Smooth muscle cell (in vitro differentiated cells): Measurements from ENCODE around the gene HAUS8. TPM values are rescaled to one million over a fixed set of nuclear protein-coding genes. Genes with fewer than 3 reads are reported as not detected.
"Not testable (repeated sequence)": the region's sequence is repeated elsewhere in the genome, so short reads cannot be mapped to it uniquely, and the experiment has no call there.

Experiments
- DNase-seq: peaks from one replicate; lab custom pipeline; 2025; ENCODE audit not compliant: unreplicated experiment; lab: John Stamatoyannopoulos, UW
- H2AFZ ChIP-seq: fragments of 200-600 bp; sonication (generic); 2 replicates; pipeline ENCODE4 v1.6.0; 2016; ENCODE audit warnings: antibody characterized with exemption, low read depth, mild to moderate bottlenecking
- H3F3A ChIP-seq: fragments of 200-600 bp; sonication (generic); 2 replicates; pipeline ENCODE4 v1.6.0; 2017; ENCODE audit warnings: antibody characterized with exemption, low read depth
- H3K27ac ChIP-seq: fragments of 200-600 bp; sonication (generic); 2 replicates; pipeline ENCODE4 v1.5.1; 2016; ENCODE audit warnings: low read depth, mild to moderate bottlenecking
- H3K27me3 ChIP-seq: fragments of 200-600 bp; sonication (generic); 2 replicates; pipeline ENCODE4 v1.6.1; 2016; ENCODE audit warnings: low read depth, mild to moderate bottlenecking
- H3K36me3 ChIP-seq: fragments of 200-600 bp; sonication (generic); 2 replicates; pipeline ENCODE4 v1.5.1; 2016; ENCODE audit warnings: low read depth
- H3K4me1 ChIP-seq: fragments of 200-600 bp; sonication (generic); 2 replicates; pipeline ENCODE4 v1.5.1; 2016; ENCODE audit warnings: low read depth
- H3K4me2 ChIP-seq: fragments of 200-600 bp; sonication (generic); 2 replicates; pipeline ENCODE4 v1.6.0; 2016; ENCODE audit warnings: mild to moderate bottlenecking
- H3K4me3 ChIP-seq: fragments of 200-600 bp; sonication (generic); 2 replicates; pipeline ENCODE4 v1.5.1; 2016; ENCODE audit warnings: mild to moderate bottlenecking
- H3K79me2 ChIP-seq: fragments of 200-600 bp; sonication (generic); 2 replicates; pipeline ENCODE4 v1.6.0; 2016; ENCODE audit warnings: low read depth, mild to moderate bottlenecking
- H3K9ac ChIP-seq: fragments of 200-600 bp; sonication (generic); 2 replicates; pipeline ENCODE4 v1.6.0; 2016; ENCODE audit warnings: low read depth
- H3K9me3 ChIP-seq: fragments of 200-600 bp; sonication (generic); replicated peaks from 2 replicates; pipeline ENCODE4 v1.5.1; 2016; ENCODE audit warnings: low read depth
- H4K20me1 ChIP-seq: fragments of 200-600 bp; sonication (generic); 2 replicates; pipeline ENCODE4 v1.6.0; 2016; ENCODE audit warnings: low read depth
- WGBS: methylation state at CpG from one replicate; pipeline ENCODE4 v1.1.7; 2016; ENCODE audit warnings: low lambda C conversion rate; 5-methylcytosine and 5-hydroxymethylcytosine counted together
- polyA plus RNA-seq: library from polyadenylated mRNA; unstranded; fragments of >200 nt; fragmentation: Nextera tagmentation; extraction: Ambion mirVana; gene quantifications from 2 replicates; pipeline ENCODE4 v1.2.1, GENCODE V29; 2016
- total RNA-seq: library from RNA; depleted of rRNA; stranded (reverse); fragments of >200 nt; gene quantifications from 2 replicates; pipeline ENCODE4 v1.2.3, GENCODE V29; 2014
- TF ChIP-seq, protein P1 (sequence below): fragments of 200-600 bp; sonication (generic); IDR thresholded peaks from 2 replicates; pipeline ENCODE4 v1.5.1; 2017; ENCODE audit warnings: borderline replicate concordance, mild to moderate bottlenecking, antibody characterized with exemption; ENCODE audit not compliant: insufficient read depth, poor library complexity, severe bottlenecking

Gene HAUS8
- total and polyA plus RNA-seq, 2 experiments from 2014 or later = 6.3 to 7.4 TPM

DNA sequence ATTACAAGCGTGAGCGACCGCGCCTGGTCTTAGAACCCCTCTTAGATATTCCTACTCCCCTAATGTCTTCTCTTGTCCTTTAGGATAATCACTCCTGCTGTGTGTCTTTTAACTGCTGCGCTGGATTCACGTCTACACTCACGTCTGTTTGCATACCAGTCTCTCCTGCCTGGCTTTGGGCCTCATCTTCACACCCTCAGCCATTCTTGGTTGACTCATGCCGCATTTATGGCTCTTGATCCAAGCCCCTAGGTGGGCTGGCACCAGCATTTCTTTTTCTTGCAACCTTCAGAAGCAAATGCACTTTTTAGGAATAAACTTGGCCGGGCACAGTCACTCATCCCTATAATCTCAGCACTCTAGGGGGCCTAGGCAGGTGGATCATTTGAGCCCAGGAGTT lies 23.1 kb upstream of the HAUS8 start:
- Histone ChIP-seq H3K79me2 (peaks cover 99% of the 10 kb centered on the region), H3K4me2 (peak overlapping the region; percentile 32), H4K20me1 (peaks cover 25% of the 10 kb centered on the region), H3K4me1 (peaks cover 4% of the 10 kb centered on the region), H3K27me3 (no peaks in the 10 kb centered on the region), H3K36me3 (peaks cover 10% of the 10 kb centered on the region), H3K9ac (peak overlapping the region; percentile 55), H3K9me3 (no peaks in the 10 kb centered on the region), H2AFZ (no peak overlapping the region), H3K4me3 (no peak overlapping the region), H3K27ac (peak overlapping the region; percentile 90), H3F3A (peaks cover 18% of the 10 kb centered on the region)
- TF ChIP-seq, protein P1, sequence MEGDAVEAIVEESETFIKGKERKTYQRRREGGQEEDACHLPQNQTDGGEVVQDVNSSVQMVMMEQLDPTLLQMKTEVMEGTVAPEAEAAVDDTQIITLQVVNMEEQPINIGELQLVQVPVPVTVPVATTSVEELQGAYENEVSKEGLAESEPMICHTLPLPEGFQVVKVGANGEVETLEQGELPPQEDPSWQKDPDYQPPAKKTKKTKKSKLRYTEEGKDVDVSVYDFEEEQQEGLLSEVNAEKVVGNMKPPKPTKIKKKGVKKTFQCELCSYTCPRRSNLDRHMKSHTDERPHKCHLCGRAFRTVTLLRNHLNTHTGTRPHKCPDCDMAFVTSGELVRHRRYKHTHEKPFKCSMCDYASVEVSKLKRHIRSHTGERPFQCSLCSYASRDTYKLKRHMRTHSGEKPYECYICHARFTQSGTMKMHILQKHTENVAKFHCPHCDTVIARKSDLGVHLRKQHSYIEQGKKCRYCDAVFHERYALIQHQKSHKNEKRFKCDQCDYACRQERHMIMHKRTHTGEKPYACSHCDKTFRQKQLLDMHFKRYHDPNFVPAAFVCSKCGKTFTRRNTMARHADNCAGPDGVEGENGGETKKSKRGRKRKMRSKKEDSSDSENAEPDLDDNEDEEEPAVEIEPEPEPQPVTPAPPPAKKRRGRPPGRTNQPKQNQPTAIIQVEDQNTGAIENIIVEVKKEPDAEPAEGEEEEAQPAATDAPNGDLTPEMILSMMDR = no peak
- 52% methylated on average over 9 of the region's 9 CpGs for WGBS
- DNase-seq = no peak

DNA sequence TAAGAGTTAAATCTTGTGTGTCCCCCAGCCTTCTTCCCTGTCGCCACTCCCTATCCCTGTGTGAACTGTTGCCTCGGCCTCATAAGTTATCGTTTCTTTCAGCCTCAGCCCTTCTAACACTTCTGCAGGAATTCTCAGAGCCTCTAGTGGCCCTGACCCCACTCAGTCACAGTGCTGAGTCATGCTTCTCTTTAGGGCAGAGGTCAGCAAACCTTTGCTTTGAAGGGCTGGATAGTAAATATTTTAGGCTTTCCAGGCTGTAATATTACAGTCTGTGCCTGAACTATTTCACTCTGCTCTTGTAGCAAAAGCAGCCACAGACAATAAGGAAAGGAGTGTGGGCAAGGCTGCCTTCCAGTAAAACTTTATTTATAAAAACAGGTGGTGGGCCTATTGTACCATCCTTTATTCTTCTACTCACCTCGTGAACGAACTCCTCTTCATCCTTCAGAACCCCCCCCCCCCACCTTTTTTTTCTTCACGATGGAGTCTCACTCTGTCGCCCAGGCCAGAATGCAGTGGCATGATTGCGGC lies 22.4 kb upstream of the HAUS8 start:
- Histone ChIP-seq H2AFZ (no peak overlapping the region), H4K20me1 (peaks cover 29% of the 10 kb centered on the region), H3K9me3 (no peaks in the 10 kb centered on the region), H3K79me2 (peaks cover 99% of the 10 kb centered on the region), H3F3A (peaks cover 18% of the 10 kb centered on the region), H3K9ac (peak overlapping the region; percentile 55), H3K27ac (peak overlapping the region; percentile 90), H3K4me1 (peaks cover 4% of the 10 kb centered on the region), H3K4me2 (peak overlapping the region; percentile 32), H3K4me3 (no peak overlapping the region), H3K36me3 (peaks cover 6% of the 10 kb centered on the region), H3K27me3 (no peaks in the 10 kb centered on the region)
- TF ChIP-seq, protein P1 = no peak
- no peak for DNase-seq
- 43% methylated on average over 8 of the region's 8 CpGs for WGBS

DNA sequence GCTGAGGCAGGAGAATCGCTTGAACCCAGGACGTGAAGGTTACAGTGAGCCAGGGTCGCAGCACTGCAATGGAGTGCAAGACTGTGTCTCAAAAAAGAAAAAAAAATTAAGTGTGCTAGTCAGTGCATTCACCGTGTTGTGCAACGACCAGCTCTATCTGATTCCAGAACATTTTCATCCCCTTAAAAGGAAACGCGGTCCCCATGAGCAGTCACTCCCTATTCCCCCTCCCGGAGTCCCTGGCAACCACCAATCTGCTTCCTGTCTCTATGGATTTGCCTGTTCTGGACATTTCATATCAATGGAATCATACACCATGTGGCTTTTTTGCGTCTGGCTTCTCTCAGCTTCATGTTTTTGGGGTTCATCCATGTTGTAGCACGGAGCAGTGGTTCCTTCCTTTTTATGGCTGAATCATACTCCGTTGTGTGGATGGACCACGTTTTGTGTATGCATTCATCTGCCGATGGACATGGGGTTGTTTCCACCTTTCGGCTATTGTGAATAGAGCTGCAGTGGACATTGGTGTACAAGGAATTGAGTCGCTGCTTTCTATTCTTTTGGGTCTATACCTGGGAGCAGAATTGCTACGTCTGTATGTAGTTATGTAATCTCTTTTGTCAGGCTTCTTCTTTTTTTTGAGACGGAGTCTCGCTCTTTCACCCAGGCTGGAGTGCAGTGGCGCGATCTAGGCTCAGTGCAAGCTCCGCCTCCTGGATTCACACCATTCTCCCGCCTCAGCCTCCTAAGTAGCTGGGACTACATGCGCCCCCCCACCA lies 20.1 kb upstream of the HAUS8 start:
- peaks cover 33% of the 10 kb centered on the region for H4K20me1 ChIP-seq
- DNase-seq = no peak
- peaks cover 18% of the 10 kb centered on the region for H3F3A ChIP-seq
- no peak overlapping the region for H3K4me3 ChIP-seq
- H3K36me3 ChIP-seq = no peaks in the 10 kb centered on the region
- 73% methylated on average over 23 of the region's 23 CpGs for WGBS
- peaks cover 99% of the 10 kb centered on the region for H3K79me2 ChIP-seq
- H3K9me3 ChIP-seq = no peaks in the 10 kb centered on the region
- H3K4me1 ChIP-seq = peaks cover 5% of the 10 kb centered on the region
- no peaks in the 10 kb centered on the region for H3K27me3 ChIP-seq
- no peak overlapping the region for H2AFZ ChIP-seq
- TF ChIP-seq, protein P1 = no peak
- peak overlapping the region; percentile 25 for H3K4me2 ChIP-seq
- H3K9ac ChIP-seq = no peak overlapping the region
- H3K27ac ChIP-seq = peak overlapping the region; percentile 70

DNA sequence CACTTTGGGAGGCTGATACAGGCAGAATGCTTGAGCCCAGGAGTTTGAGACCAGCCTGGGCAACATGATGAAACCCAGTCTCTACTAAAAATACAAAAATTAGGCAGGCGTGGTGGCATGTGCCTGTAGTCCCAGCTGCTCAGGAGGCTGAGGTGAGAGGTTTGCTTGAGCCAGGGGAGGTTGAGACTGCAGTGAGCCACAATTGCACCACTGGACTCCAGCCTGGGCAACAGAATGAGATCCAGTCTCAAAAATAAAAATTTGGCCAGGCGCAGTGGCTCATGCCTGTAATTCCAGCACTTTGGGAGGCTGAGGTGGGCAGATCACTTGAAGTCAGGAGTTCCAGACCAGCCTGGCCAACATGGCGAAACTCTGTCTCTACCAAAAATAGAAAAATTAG lies 19.4 kb upstream of the HAUS8 start:
- H3K27me3 ChIP-seq, H2AFZ ChIP-seq, DNase-seq, H3K4me3 ChIP-seq, H3K36me3 ChIP-seq, H3K9me3 ChIP-seq, H3K4me1 ChIP-seq, H3K9ac ChIP-seq: not testable (repeated sequence)
- WGBS = 89% methylated on average over 3 of the region's 3 CpGs
- Histone ChIP-seq H3F3A (peaks cover 20% of the 10 kb centered on the region), H3K79me2 (peaks cover 95% of the 10 kb centered on the region), H3K27ac (peak overlapping the region; percentile 70), H4K20me1 (peaks cover 34% of the 10 kb centered on the region), H3K4me2 (peak overlapping the region; percentile 25)
